Heart left ventricle (tissue), 16 donors: ENCODE data around the gene GABRB3. TPM values are rescaled to one million over a fixed set of nuclear protein-coding genes. Genes with fewer than 3 reads are reported as not detected.
A peak's percentile ranks its signal among the peaks of the same experiment; 100 is the strongest.

Experiments used
- ATAC-seq, 4 donors: fragments of 200-7000 bp; cut with Tn5 transposase; one replicate each; pipeline ENCODE4 v1.9.1; 2020 to 2022; ENCODE audit warnings: moderate library complexity in 4 of 4, mild to moderate bottlenecking in 3 of 4, moderate number of reproducible peaks in 1 of 4
- DNase-seq, 5 donors: peaks; one replicate each; pipeline ENCODE4 v3.0.0-alpha.2; 2020
- H3K27ac ChIP-seq, 12 donors: fragments of 200-600 bp; sonication (generic) in 4 of 12; one replicate each; pipeline versions ENCODE4 v1.5.0 to v1.8.0; 2016 to 2022; ENCODE audit warnings: mild to moderate bottlenecking in 2 of 12
- H3K27me3 ChIP-seq, 9 donors: fragments of 200-600 bp; sonication (generic) in 2 of 9; one replicate each; pipeline versions ENCODE4 v1.5.1 to v1.8.0; 2016 to 2022; ENCODE audit warnings: mild to moderate bottlenecking in 3 of 9
- H3K36me3 ChIP-seq, 9 donors: fragments of 200-600 bp; sonication (generic) in 2 of 9; one replicate each; pipeline versions ENCODE4 v1.5.0 to v1.8.0; 2018 to 2022; ENCODE audit warnings: mild to moderate bottlenecking in 2 of 9
- H3K4me1 ChIP-seq, 12 donors: fragments of 200-600 bp; sonication (generic) in 4 of 12; one replicate each; pipeline versions ENCODE4 v1.5.0 to v1.8.0; 2016 to 2022; ENCODE audit warnings: mild to moderate bottlenecking in 3 of 12
- H3K4me3 ChIP-seq, 12 donors: fragments of 200-600 bp; sonication (generic) in 4 of 12; one replicate each; pipeline versions ENCODE4 v1.5.0 to v1.8.0; 2017 to 2022; ENCODE audit warnings: mild to moderate bottlenecking in 9 of 12, moderate library complexity in 4 of 12
- H3K9me3 ChIP-seq, 12 donors: fragments of 200-600 bp; sonication (generic) in 4 of 12; one replicate each; pipeline versions ENCODE4 v1.5.0 to v1.8.0; 2016 to 2022; ENCODE audit warnings: mild to moderate bottlenecking in 1 of 12
- CTCF ChIP-seq, 12 donors: fragments of 200-600 bp; sonication (generic) in 4 of 12; IDR thresholded peaks; one replicate each; pipeline versions ENCODE4 v1.5.0 to v1.8.0; 2018 to 2022; ENCODE audit warnings: antibody characterized with exemption in 12 of 12, mild to moderate bottlenecking in 5 of 12
- POLR2A ChIP-seq, 2 donors: fragments of 450-650 bp; IDR thresholded peaks; one replicate each; pipeline ENCODE4 v1.6.1; 2017; ENCODE audit warnings: antibody characterized with exemption in 2 of 2, mild to moderate bottlenecking in 2 of 2, moderate library complexity in 2 of 2
- WGBS, 4 donors: extraction: QIAGEN DNeasy Blood & Tissue Kit in 2 of 4; methylation state at CpG; one replicate each; pipeline versions ENCODE4 v1.1.5 to v1.1.7; 2013 to 2018; 5-methylcytosine and 5-hydroxymethylcytosine counted together
- intact Hi-C, 10 donors: fragments of 100-400 bp; cut with DNase I; formaldehyde crosslinking; loops; one replicate each; pipeline versions ENCODE4 v1.11.1 to v1.14.2; 2022
- long read RNA-seq, 3 donors: library from polyadenylated mRNA; unstranded; transcript quantifications; one replicate each; pipeline ENCODE4 v2.0.0, GENCODE V29; 2020 to 2021
- polyA plus RNA-seq, 2 donors: library from polyadenylated mRNA; stranded (reverse); fragments of 200-250 nt; gene quantifications; one replicate each; pipeline ENCODE4 v1.2.3, GENCODE V29; 2013
- total RNA-seq, 9 donors: library from RNA; depleted of rRNA in 2 of 9; stranded (reverse); fragments of >200 nt in 2 of 9; fragmentation: NEBNext Ultra II Directional in 3 of 9; extraction: Animal tissue kit (Norgen Biotek cat#: 25700) in 3 of 9; gene quantifications; one replicate each; pipeline versions ENCODE4 v1.1.0 to v1.2.4, GENCODE V29; 2016 to 2023
- donor health status: ischemic (EF 13 %, LVEDD 7.1; RV severe dilation, severe dysfunction).
- donor health status: healthy with polysubstance abuse.
- donor health status: DM: no; HTN: yes; CAD: no.
- donor health status: DM: no; HTN: no; CAD: no.
- donor health status: ischemic (EF 25% LVEDD 6.9; RV normal size, moderate dysfunction).
- donor health status: ischemic (EF 25% LVEDD 5.7; RV mildly dilated, moderate dysfunction).
- donor health status: healthy.
- donor health status: DM: yes; HTN: yes; CAD: no.
- donor health status: ischemic (EF 35%, LVEDD 5.7; RV mildly dilated, moderate dysfunction).
- donor health status: nonischemic (EF 11% LVEDD 7.7; RV severe dilation, severe dysfunction).
- donor health status: DM: yes; HTN: yes; CAD: no.
- donor health status: PGD.
- donor health status: ischemic (EF 29% LVEDD 5.4; RV normal size, mild dysfunction).
- donor health status: nonischemic (EF 23%, LVEDD 6.1; RV moderate dilation, normal function).

Gene GABRB3
- total RNA-seq (1 to 10 TPM in 7 of 9 donors, under 1 TPM in 2; 0.50 to 4.4 (median 2.8) TPM), polyA plus RNA-seq (under 1 TPM; 0.42 to 0.90 TPM)
- long read RNA-seq, donor 1, partial matches to known transcripts = 0 of 1 reads
- long read RNA-seq, donor 1, other reads (novel, unspliced or antisense) = 1 of 1 reads
- long read RNA-seq, donor 2, partial matches to known transcripts = 1 of 1 reads
- long read RNA-seq, donor 2, other reads (novel, unspliced or antisense) = 0 of 1 reads
- long read RNA-seq, donor 3, full-length matches to known transcripts = 1 of 1 reads
- long read RNA-seq, donor 3, partial matches to known transcripts = 0 of 1 reads
- long read RNA-seq, donor 3, other reads (novel, unspliced or antisense) = 0 of 1 reads

GRCh38 chr15:26772154-26773066, at the start of gene GABRB3:
GABRB3 (minus strand) TSS chr15:26773066.
- TF ChIP-seq CTCF (IDR thresholded peaks at IDR 0.05) = no peak
- TF ChIP-seq POLR2A (IDR thresholded peaks at IDR 0.05) = no peak
- intact Hi-C loops = no loop called here
- H3K36me3 ChIP-seq = no peaks in the 10 kb centered on the region
- ATAC-seq (peak in 2 of 4 donors; percentile 49 to 55), DNase-seq (no peak)
- 0 to 3% (median 1%) methylated on average over 1 to 112 of the region's 112 CpGs for WGBS, 4 donors
- H3K4me3 ChIP-seq = peak within 1 kb of the TSS; percentile 23 to 56 (median 44)
- peaks cover 0 to 57% (median 23%) of the 10 kb centered on the region in 9 donors for H3K27me3 ChIP-seq
- peaks cover 0 to 27% (median 2%) of the 10 kb centered on the region in 12 donors for H3K4me1 ChIP-seq
- no peak within 1 kb of the TSS for H3K27ac ChIP-seq
- H3K9me3 ChIP-seq = no peaks in the 10 kb centered on the region

- peaks cover 0 to 14% (median 7%) of the 10 kb centered on the region in 12 donors for H3K9me3 ChIP-seq
- H3K27ac ChIP-seq = no peak overlapping the region
- H3K36me3 ChIP-seq = no peaks in the 10 kb centered on the region
- no peak for TF ChIP-seq CTCF (IDR thresholded peaks at IDR 0.05)
- TF ChIP-seq POLR2A (IDR thresholded peaks at IDR 0.05) = no peak
- H3K4me3 ChIP-seq = no peak overlapping the region
- WGBS, 4 donors = 42 to 58% (median 53%) methylated on average over 15 of the region's 15 CpGs
- ATAC-seq (peak in 2 of 4 donors; percentile 43 to 45), DNase-seq (no peak)
- H3K4me1 ChIP-seq = peaks cover 0 to 11% (median 0%) of the 10 kb centered on the region in 12 donors
- no peaks in the 10 kb centered on the region for H3K27me3 ChIP-seq
- intact Hi-C loops = no loop called here
Observed at GRCh38 chr15:26807517-26808427, 34.9 kb upstream of the GABRB3 start.

GRCh38 chr15:26806574-26806973, 33.7 kb upstream of the GABRB3 start:
- intact Hi-C loops = no loop called here
- WGBS, 4 donors = 58 to 75% (median 67%) methylated on average over 5 of the region's 5 CpGs
- TF ChIP-seq POLR2A (IDR thresholded peaks at IDR 0.05) = no peak
- no peak for TF ChIP-seq CTCF (IDR thresholded peaks at IDR 0.05)
- Histone ChIP-seq H3K27me3 (no peaks in the 10 kb centered on the region), H3K27ac (no peak overlapping the region), H3K36me3 (no peaks in the 10 kb centered on the region), H3K4me3 (no peak overlapping the region), H3K4me1 (peaks cover 0 to 11% (median 0%) of the 10 kb centered on the region in 12 donors), H3K9me3 (peaks cover 0 to 3% (median 0%) of the 10 kb centered on the region in 12 donors)
- ATAC-seq = peak in 1 of 4 donors; percentile 34
- DNase-seq = no peak
